Dendritic cell treated with granulocyte-macrophage colony-stimulating factor and Interleukin-4, amounts not matched to agents 40 ng/mL and 50 ng/mL, for 4 days (primary cell): Measurements from ENCODE around the gene C5orf63.
A peak's percentile ranks its signal among the peaks of the same experiment; 100 is the strongest.
"Not testable (repeated sequence)": the region's sequence is repeated elsewhere in the genome, so short reads cannot be mapped to it uniquely, and the experiment has no call there.

Experiments used
- H3K27ac Mint-ChIP-seq: one replicate; pipeline ENCODE4 v1.8.0; 2022; ENCODE audit warnings: mild to moderate bottlenecking, mixed read lengths
- H3K27me3 Mint-ChIP-seq: one replicate; pipeline ENCODE4 v1.8.0; 2022; ENCODE audit warnings: mild to moderate bottlenecking, mixed read lengths
- H3K36me3 Mint-ChIP-seq: one replicate; pipeline ENCODE4 v1.8.0; 2022; ENCODE audit warnings: low read depth, mixed read lengths
- H3K4me1 Mint-ChIP-seq: one replicate; pipeline ENCODE4 v1.8.0; 2022; ENCODE audit warnings: low read depth, mixed read lengths
- H3K4me3 Mint-ChIP-seq: one replicate; pipeline ENCODE4 v1.8.0; 2022; ENCODE audit warnings: mild to moderate bottlenecking, moderate library complexity, mixed read lengths
- H3K9me3 Mint-ChIP-seq: one replicate; pipeline ENCODE4 v1.8.0; 2022; ENCODE audit warnings: mixed read lengths
- intact Hi-C: fragments of 100-400 bp; cut with micrococcal nuclease; formaldehyde crosslinking; loops from one replicate; pipeline ENCODE4 v1.15.0; 2022

Gene C5orf63

GRCh38 chr5:127031147-127031862 is 42.0 kb downstream of the C5orf63 start:
- H3K36me3 Mint-ChIP-seq = peaks cover 13% of the 10 kb centered on the region
- intact Hi-C loops = no loop called here
- H3K4me1 Mint-ChIP-seq = peaks cover 14% of the 10 kb centered on the region
- peak overlapping the region; percentile 93 for H3K4me3 Mint-ChIP-seq
- H3K27ac Mint-ChIP-seq = peak overlapping the region; percentile 89
- H3K9me3 Mint-ChIP-seq = no peaks in the 10 kb centered on the region
- H3K27me3 Mint-ChIP-seq = peaks cover 46% of the 10 kb centered on the region

- Mint-ChIP-seq H3K4me1 (peaks cover 14% of the 10 kb centered on the region), H3K27me3 (peaks cover 42% of the 10 kb centered on the region), H3K9me3 (no peaks in the 10 kb centered on the region), H3K36me3 (peaks cover 13% of the 10 kb centered on the region), H3K4me3 (peak within 1 kb of the TSS; percentile 93), H3K27ac (peak within 1 kb of the TSS; percentile 89)
- intact Hi-C loops = no loop called here
Observed at GRCh38 chr5:127030259-127031146, 42.8 kb downstream of the C5orf63 start, which contains the start of gene MARCHF3. TSS of gene MARCHF3 (minus strand) at chr5:127030558. CDS start at chr5:126918171, 112,387 bp downstream.

GRCh38 chr5:127029581-127030258 is 43.6 kb downstream of the C5orf63 start:
- peaks cover 42% of the 10 kb centered on the region for H3K27me3 Mint-ChIP-seq
- H3K27ac Mint-ChIP-seq = peak overlapping the region; percentile 89
- peaks cover 14% of the 10 kb centered on the region for H3K4me1 Mint-ChIP-seq
- H3K9me3 Mint-ChIP-seq = no peaks in the 10 kb centered on the region
- peaks cover 13% of the 10 kb centered on the region for H3K36me3 Mint-ChIP-seq
- peak overlapping the region; percentile 93 for H3K4me3 Mint-ChIP-seq
- intact Hi-C loops = no loop called here

- Mint-ChIP-seq H3K4me1 (peaks cover 14% of the 10 kb centered on the region), H3K9me3 (no peaks in the 10 kb centered on the region), H3K27ac (no peak overlapping the region), H3K4me3 (no peak overlapping the region), H3K36me3 (peaks cover 13% of the 10 kb centered on the region), H3K27me3 (peaks cover 40% of the 10 kb centered on the region)
- intact Hi-C loops = no loop called here
Observed at GRCh38 chr5:127028822-127029457, 44.4 kb downstream of the C5orf63 start.

- H3K9me3 Mint-ChIP-seq = no peaks in the 10 kb centered on the region
- peaks cover 14% of the 10 kb centered on the region for H3K4me1 Mint-ChIP-seq
Observed at GRCh38 chr5:127027539-127027938, 45.8 kb downstream of the C5orf63 start.

GRCh38 chr5:127026166-127026565 is 47.1 kb downstream of the C5orf63 start:
- intact Hi-C loops = no loop called here
- Mint-ChIP-seq H3K27me3 (peaks cover 22% of the 10 kb centered on the region), H3K9me3 (no peaks in the 10 kb centered on the region), H3K4me1 (peaks cover 14% of the 10 kb centered on the region), H3K36me3 (peaks cover 13% of the 10 kb centered on the region), H3K27ac (no peak overlapping the region), H3K4me3 (no peak overlapping the region)

More at GRCh38 chr5:127027539-127027938, 45.8 kb downstream of the C5orf63 start:
- peaks cover 35% of the 10 kb centered on the region for H3K27me3 Mint-ChIP-seq
- H3K4me3 Mint-ChIP-seq = no peak overlapping the region
- H3K36me3 Mint-ChIP-seq = peaks cover 13% of the 10 kb centered on the region
- intact Hi-C loops = no loop called here
- H3K27ac Mint-ChIP-seq = no peak overlapping the region

- H3K4me1 Mint-ChIP-seq = peaks cover 14% of the 10 kb centered on the region
- no peak overlapping the region for H3K27ac Mint-ChIP-seq
- H3K9me3 Mint-ChIP-seq = no peaks in the 10 kb centered on the region
- no peak overlapping the region for H3K4me3 Mint-ChIP-seq
- H3K36me3 Mint-ChIP-seq = peaks cover 6% of the 10 kb centered on the region
- intact Hi-C loops = no loop called here
- H3K27me3 Mint-ChIP-seq = peaks cover 16% of the 10 kb centered on the region
Observed at GRCh38 chr5:127025467-127025866, 47.8 kb downstream of the C5orf63 start.

GRCh38 chr5:127024821-127025220 is 48.5 kb downstream of the C5orf63 start:
- Mint-ChIP-seq H3K4me3 (no peak overlapping the region), H3K36me3 (no peaks in the 10 kb centered on the region), H3K9me3 (no peaks in the 10 kb centered on the region), H3K4me1 (peaks cover 14% of the 10 kb centered on the region), H3K27ac (no peak overlapping the region), H3K27me3 (peaks cover 16% of the 10 kb centered on the region)
- intact Hi-C loops = no loop called here

- H3K4me1 Mint-ChIP-seq, H3K4me3 Mint-ChIP-seq, H3K27ac Mint-ChIP-seq, intact Hi-C loops, H3K27me3 Mint-ChIP-seq, H3K36me3 Mint-ChIP-seq, H3K9me3 Mint-ChIP-seq: not testable (repeated sequence)
Observed at GRCh38 chr5:127023552-127024191, 49.6 kb downstream of the C5orf63 start.

GRCh38 chr5:127022846-127023245 is 50.5 kb downstream of the C5orf63 start:
- Mint-ChIP-seq H3K4me1 (no peaks in the 10 kb centered on the region), H3K4me3 (no peak overlapping the region), H3K27me3 (no peaks in the 10 kb centered on the region), H3K27ac (no peak overlapping the region), H3K9me3 (no peaks in the 10 kb centered on the region), H3K36me3 (no peaks in the 10 kb centered on the region)
- intact Hi-C loops = no loop called here

GRCh38 chr5:127019928-127020327 is 53.4 kb downstream of the C5orf63 start:
- Mint-ChIP-seq H3K36me3 (no peaks in the 10 kb centered on the region), H3K27me3 (no peaks in the 10 kb centered on the region), H3K27ac (no peak overlapping the region), H3K9me3 (no peaks in the 10 kb centered on the region), H3K4me3 (no peak overlapping the region), H3K4me1 (peaks cover 4% of the 10 kb centered on the region)
- intact Hi-C loops = no loop called here

- H3K27ac Mint-ChIP-seq, H3K27me3 Mint-ChIP-seq, H3K36me3 Mint-ChIP-seq, intact Hi-C loops, H3K4me3 Mint-ChIP-seq, H3K9me3 Mint-ChIP-seq: not testable (repeated sequence)
- H3K4me1 Mint-ChIP-seq = peaks cover 15% of the 10 kb centered on the region
Observed at GRCh38 chr5:127016722-127017121, 56.6 kb downstream of the C5orf63 start.

- intact Hi-C loops = no loop called here
- H3K27ac Mint-ChIP-seq = no peak overlapping the region
- H3K4me3 Mint-ChIP-seq = no peak overlapping the region
- H3K27me3 Mint-ChIP-seq = no peaks in the 10 kb centered on the region
- H3K9me3 Mint-ChIP-seq = no peaks in the 10 kb centered on the region
- no peaks in the 10 kb centered on the region for H3K36me3 Mint-ChIP-seq
- H3K4me1 Mint-ChIP-seq = peaks cover 15% of the 10 kb centered on the region
Observed at GRCh38 chr5:127015716-127016115, 57.6 kb downstream of the C5orf63 start.
